Upper lobe of left lung (tissue), 4 donors: ENCODE data around the gene MTIF2.
A peak's percentile ranks its signal among the peaks of the same experiment; 100 is the strongest.

Experiments
- CTCF ChIP-seq, 6 experiments: fragments of 450-650 bp in 4 of 6; fragments of 200-600 bp in 2 of 6; sonication (generic) in 2 of 6; IDR thresholded peaks; one replicate each; pipeline ENCODE4 v1.5.1; 2016 to 2019; ENCODE audit warnings: antibody characterized with exemption in 6 of 6
- POLR2A ChIP-seq, 4 donors: fragments of 450-650 bp; IDR thresholded peaks; one replicate each; pipeline ENCODE4 v1.5.1; 2016 to 2017; ENCODE audit warnings: antibody characterized with exemption in 4 of 4, mild to moderate bottlenecking in 2 of 4

DNA sequence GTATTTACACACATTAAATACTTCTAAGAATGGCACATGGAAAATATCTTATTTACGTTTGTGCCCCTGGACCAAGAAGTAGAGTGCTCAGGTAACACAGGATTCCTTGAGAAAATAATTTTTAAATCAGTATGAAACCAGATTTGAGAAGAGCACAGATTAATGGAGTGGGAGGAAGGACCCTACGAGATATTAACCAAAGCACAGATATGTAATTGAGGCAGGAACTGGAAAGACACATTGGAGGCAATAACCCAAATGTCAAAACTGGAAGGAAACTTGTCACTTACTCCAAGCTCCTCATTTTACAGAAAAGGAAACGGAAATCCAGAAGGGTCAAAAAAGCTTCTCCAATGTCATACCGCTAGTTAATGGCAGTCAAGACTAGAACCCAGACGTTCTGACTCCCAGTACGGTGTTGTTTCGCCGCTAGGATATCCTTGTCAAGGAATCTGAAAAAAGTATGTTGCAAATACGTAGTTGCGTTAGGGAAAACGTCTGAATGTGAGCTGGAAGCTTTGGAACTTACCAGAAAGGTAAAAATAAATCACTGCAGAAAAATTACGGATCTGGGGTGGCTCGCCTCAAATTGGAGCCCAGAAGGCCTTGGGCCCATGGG lies 634 bp downstream of the MTIF2 start:
- TF ChIP-seq POLR2A (IDR thresholded peaks at IDR 0.05) (no peak), CTCF (IDR thresholded peaks at IDR 0.05) (peak in 1 of 6 experiments; percentile 10)
